Adrenal gland (tissue), 12 donors: Measurements from ENCODE around the gene CFAP58. TPM values are rescaled to one million over a fixed set of nuclear protein-coding genes. Genes with fewer than 3 reads are reported as not detected.

Experiments
- DNase-seq, 7 donors: peaks; one replicate each; pipeline ENCODE4 v3.0.0-alpha.2; 2019 to 2020
- H3K27ac ChIP-seq, 5 donors: fragments of 200-600 bp; sonication (generic) in 4 of 5; 1 replicate in 3 of 5; 2 replicates in 2 of 5; pipeline versions ENCODE4 v1.5.1 to v1.8.0; 2016 to 2020; ENCODE audit warnings: mild to moderate bottlenecking in 1 of 5
- H3K27me3 ChIP-seq: fragments of 200-600 bp; 2 replicates; pipeline ENCODE4 v1.8.0; 2021
- H3K36me3 ChIP-seq, 2 donors: fragments of 200-600 bp; replicated peaks in 1 of 2; 1 replicate in 1 of 2; 2 replicates in 1 of 2; pipeline versions ENCODE4 v1.5.1 to v1.8.0; 2018 to 2022
- H3K4me1 ChIP-seq, 2 donors: fragments of 200-600 bp; replicated peaks in 1 of 2; 1 replicate in 1 of 2; 2 replicates in 1 of 2; pipeline versions ENCODE4 v1.5.1 to v1.8.0; 2018 to 2021
- H3K4me3 ChIP-seq, 4 donors: fragments of 200-600 bp; sonication (generic) in 3 of 4; one replicate each; pipeline ENCODE4 v1.5.1; 2016 to 2018
- H3K9me3 ChIP-seq, 3 donors: fragments of 200-600 bp; sonication (generic) in 1 of 3; replicated peaks in 1 of 3; 1 replicate in 2 of 3; 2 replicates in 1 of 3; pipeline versions ENCODE4 v1.5.1 to v1.8.0; 2016 to 2021
- CTCF ChIP-seq, 6 experiments: fragments of 450-650 bp in 4 of 6; fragments of 200-600 bp in 2 of 6; sonication (generic) in 1 of 6; IDR thresholded peaks; 1 replicate in 5 of 6; 2 replicates in 1 of 6; pipeline versions ENCODE4 v1.5.1 to v1.8.0; 2016 to 2021; ENCODE audit warnings: antibody characterized with exemption in 6 of 6, mild to moderate bottlenecking in 2 of 6, moderate library complexity in 1 of 6
- POLR2A ChIP-seq, 2 donors: fragments of 450-650 bp; IDR thresholded peaks; one replicate each; pipeline ENCODE4 v1.6.1; 2017; ENCODE audit warnings: antibody characterized with exemption in 2 of 2, mild to moderate bottlenecking in 2 of 2, moderate library complexity in 1 of 2
- WGBS, 4 donors: extraction: QIAGEN DNeasy Blood & Tissue Kit in 2 of 4; methylation state at CpG; one replicate each; pipeline versions ENCODE4 v1.1.5 to v1.1.7; 2013 to 2017; 5-methylcytosine and 5-hydroxymethylcytosine counted together
- intact Hi-C, 2 donors: fragments of 100-400 bp; cut with DNase I; formaldehyde crosslinking; loops; one replicate each; pipeline versions ENCODE4 v1.14.1 to v1.15.0; 2022 to 2023
- polyA plus RNA-seq, 3 donors: library from polyadenylated mRNA; stranded (reverse); fragments of 200-250 nt in 2 of 3; fragments of 350-450 nt in 1 of 3; fragmentation: Illumina TruSeq in 1 of 3; extraction: RNeasy Lipid Tissue Mini Kit (QIAGEN cat#74804) in 1 of 3; gene quantifications; one replicate each; pipeline ENCODE4 v1.2.3, GENCODE V29; 2013 to 2014
- total RNA-seq, 9 donors: library from RNA; depleted of rRNA in 4 of 9; stranded (reverse); fragments of >200 nt in 4 of 9; fragments of 120-200 nt in 1 of 9; fragmentation: NEBNext Ultra II Directional in 1 of 9; extraction: Animal tissue kit (Norgen Biotek cat#: 25700) in 1 of 9; gene quantifications; one replicate each; pipeline versions ENCODE4 v1.1.0 to v1.2.4, GENCODE V29; 2013 to 2023
- donor health status: healthy with polysubstance abuse.
- donor health status: Bipolar disorder and iron deficiency.
- donor health status: DM: yes; HTN: yes; CAD: no.
- donor health status: DM: no; HTN: no; CAD: no.
- donor health status: DM: no; HTN: no; CAD: no.
- donor health status: DM: yes; HTN: yes; CAD: no.

The CFAP58 gene
- total and polyA plus RNA-seq, 12 donors: 0.11 to 2.9 (median 0.85) TPM

GRCh38 chr10:104441329-104442000 is 87.8 kb downstream of the CFAP58 start:
- no peaks in the 10 kb centered on the region for H3K36me3 ChIP-seq
- no peaks in the 10 kb centered on the region for H3K9me3 ChIP-seq
- H3K27me3 ChIP-seq: no peaks in the 10 kb centered on the region
- no peak overlapping the region for H3K27ac ChIP-seq
- H3K4me1 ChIP-seq: no peaks in the 10 kb centered on the region
- no peak overlapping the region for H3K4me3 ChIP-seq
- no peak for TF ChIP-seq CTCF (IDR thresholded peaks at IDR 0.05)
- no peak for TF ChIP-seq POLR2A (IDR thresholded peaks at IDR 0.05)
- intact Hi-C loops: no loop called here
- DNase-seq: no peak
- 23 to 32% (median 28%) methylated on average over 5 of the region's 5 CpGs for WGBS, 4 donors

GRCh38 chr10:104445359-104445758 is 91.7 kb downstream of the CFAP58 start:
- no peak for DNase-seq
- H3K27me3 ChIP-seq: no peaks in the 10 kb centered on the region

GRCh38 chr10:104446151-104446550 is 92.5 kb downstream of the CFAP58 start:
- no peak overlapping the region for H3K4me3 ChIP-seq
- intact Hi-C loops: no loop called here
- H3K27ac ChIP-seq: no peak overlapping the region
- WGBS, 4 donors: 57 to 67% (median 59%) methylated on average over 1 of the region's 1 CpG
- no peaks in the 10 kb centered on the region for H3K36me3 ChIP-seq
- H3K4me1 ChIP-seq: peaks cover 3% of the 10 kb centered on the region in 2 donors
- H3K27me3 ChIP-seq: no peaks in the 10 kb centered on the region
- TF ChIP-seq CTCF (IDR thresholded peaks at IDR 0.05) (no peak), POLR2A (IDR thresholded peaks at IDR 0.05) (no peak)
- DNase-seq: no peak
- no peaks in the 10 kb centered on the region for H3K9me3 ChIP-seq

More at GRCh38 chr10:104445359-104445758, 91.7 kb downstream of the CFAP58 start:
- TF ChIP-seq POLR2A (IDR thresholded peaks at IDR 0.05): no peak
- TF ChIP-seq CTCF (IDR thresholded peaks at IDR 0.05): no peak
- intact Hi-C loops: no loop called here
- Histone ChIP-seq H3K4me3 (no peak overlapping the region), H3K9me3 (no peaks in the 10 kb centered on the region), H3K36me3 (no peaks in the 10 kb centered on the region), H3K27ac (no peak overlapping the region), H3K4me1 (no peaks in the 10 kb centered on the region)
- 85 to 100% (median 95%) methylated on average over 1 of the region's 1 CpG for WGBS, 4 donors

- Histone ChIP-seq H3K27me3 (no peaks in the 10 kb centered on the region), H3K36me3 (no peaks in the 10 kb centered on the region), H3K4me1 (peaks cover 5 to 15% of the 10 kb centered on the region in 2 donors), H3K4me3 (no peak overlapping the region), H3K27ac (no peak overlapping the region), H3K9me3 (no peaks in the 10 kb centered on the region)
- TF ChIP-seq CTCF (IDR thresholded peaks at IDR 0.05): no peak
- no peak for TF ChIP-seq POLR2A (IDR thresholded peaks at IDR 0.05)
- intact Hi-C loops: no loop called here
- WGBS, 4 donors: 60 to 71% (median 68%) methylated on average over 1 of the region's 1 CpG
- no peak for DNase-seq
These were observed 93.7 kb downstream of the CFAP58 start for GRCh38 chr10:104447331-104447730.
